PFSK-1 (cell line): ENCODE results near the gene SPIRE2.

Source experiments
- FOXP2 ChIP-seq: optimal IDR thresholded peaks from 2 replicates; pipeline ENCODE3; 2011; ENCODE audit warnings: borderline replicate concordance, control low read depth, inconsistent platforms; ENCODE audit not compliant: insufficient read depth; ENCODE audit errors: extremely low read length, extremely low read depth
- POLR2AphosphoS5 ChIP-seq: IDR thresholded peaks from 2 replicates; pipeline ENCODE4 v1.6.1; 2012; ENCODE audit warnings: low read depth, mild to moderate bottlenecking, control low read depth, low read length, moderate library complexity
- REST ChIP-seq, 2 experiments: IDR thresholded peaks; 2 replicates each; pipeline versions ENCODE4 v1.6.1 to v1.8.0; 2011 to 2012; ENCODE audit warnings: low read depth in 2 of 2, low read length in 2 of 2, control low read depth in 1 of 2, inconsistent platforms in 1 of 2, mild to moderate bottlenecking in 1 of 2, moderate library complexity in 1 of 2; ENCODE audit not compliant: insufficient read depth in 1 of 2
- SIN3A ChIP-seq: IDR thresholded peaks from 2 replicates; pipeline ENCODE4 v1.6.1; 2012; ENCODE audit warnings: mild to moderate bottlenecking, low read length, moderate library complexity, borderline replicate concordance; ENCODE audit not compliant: insufficient read depth
- TAF1 ChIP-seq: IDR thresholded peaks from 2 replicates; pipeline ENCODE4 v1.6.1; 2012; ENCODE audit warnings: low read length, control low read depth, borderline replicate concordance; ENCODE audit not compliant: insufficient read depth

Gene SPIRE2

GRCh38 chr16:89883346-89884040 lies 55.2 kb downstream of the SPIRE2 start:
- TF ChIP-seq FOXP2 (no peak), REST (IDR thresholded peaks at IDR 0.05; ENCODE audit: insufficient read depth in 1 of 2, low read depth in 2 of 2, low read length in 2 of 2) (no peak), SIN3A (no peak), TAF1 (no peak), POLR2AphosphoS5 (no peak)

GRCh38 chr16:89884041-89884421 lies 55.8 kb downstream of the SPIRE2 start:
- TF ChIP-seq REST (IDR thresholded peaks at IDR 0.05; ENCODE audit: insufficient read depth in 1 of 2, low read depth in 2 of 2, low read length in 2 of 2) (no peak), FOXP2 (no peak), POLR2AphosphoS5 (no peak), TAF1 (no peak), SIN3A (no peak)

- TF ChIP-seq SIN3A (no peak), REST (IDR thresholded peaks at IDR 0.05; ENCODE audit: insufficient read depth in 1 of 2, low read depth in 2 of 2, low read length in 2 of 2) (no peak), TAF1 (no peak), FOXP2 (no peak), POLR2AphosphoS5 (no peak)
These were observed 59.0 kb downstream of the SPIRE2 start for GRCh38 chr16:89887243-89887642.

GRCh38 chr16:89890200-89890599 lies 61.9 kb downstream of the SPIRE2 start:
- TF ChIP-seq SIN3A, result no peak
- no peak for TF ChIP-seq FOXP2
- TF ChIP-seq REST (IDR thresholded peaks at IDR 0.05; ENCODE audit: insufficient read depth in 1 of 2, low read depth in 2 of 2, low read length in 2 of 2), result no peak
- TF ChIP-seq POLR2AphosphoS5, result no peak
- no peak for TF ChIP-seq TAF1
